Measurements from ENCODE around the gene SF3B6.

GRCh38 chr2:24080701-24081100, 4.6 kb upstream of the SF3B6 start:
- TF ChIP-seq CTCF (IDR thresholded peaks at IDR 0.05; ENCODE audit: low read depth, low read length): no peak
- TF ChIP-seq, protein P1, sequence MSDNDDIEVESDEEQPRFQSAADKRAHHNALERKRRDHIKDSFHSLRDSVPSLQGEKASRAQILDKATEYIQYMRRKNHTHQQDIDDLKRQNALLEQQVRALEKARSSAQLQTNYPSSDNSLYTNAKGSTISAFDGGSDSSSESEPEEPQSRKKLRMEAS (IDR thresholded peaks at IDR 0.05; ENCODE audit: low read depth, low read length): no peak
- no peak for TF ChIP-seq POLR2A (IDR thresholded peaks at IDR 0.05; ENCODE audit: extremely low read depth, insufficient read length)
- TF ChIP-seq MYC (IDR thresholded peaks at IDR 0.05; ENCODE audit: low read depth, low read length): no peak

All from NB4 (cell line).